ENCODE results near the gene RASGEF1B. TPM values are rescaled to one million over a fixed set of nuclear protein-coding genes. Genes with fewer than 3 reads are reported as not detected.

Gene RASGEF1B
- total RNA-seq, 2 experiments from 2014 or later: 69.4 to 73.1 TPM

GRCh38 chr4:81459228-81459627 lies 12.5 kb downstream of the RASGEF1B start:
- intact Hi-C loops (cut with DNase I, micrococcal nuclease): no loop called here
- H3K27me3 ChIP-seq (ENCODE audit: control insufficient read depth in 1 of 2, insufficient read depth in 2 of 2, low read length in 2 of 2): no peaks in the 10 kb centered on the region
- H3K4me3 ChIP-seq (ENCODE audit: low read length): no peak overlapping the region
- H3K36me3 ChIP-seq (ENCODE audit: insufficient read depth, low read length): peaks cover 33% of the 10 kb centered on the region
- ATAC-seq (ENCODE audit: poor library complexity) (no peak), DNase-seq (no peak)
- Mint-ChIP-seq H3K27ac (no peak overlapping the region), H3K4me1 (ENCODE audit: low read depth) (peaks cover 55% of the 10 kb centered on the region), H3K27me3 (no peaks in the 10 kb centered on the region), H3K36me3 (ENCODE audit: low read depth) (peaks cover 56% of the 10 kb centered on the region), H3K4me3 (no peak overlapping the region), H3K9me3 (no peaks in the 10 kb centered on the region)
- TF ChIP-seq CTCF (IDR thresholded peaks at IDR 0.05): no peak
- CTCF ChIA-PET: interaction anchor here (1.1 kb wide), 1 partner anchor 8 kb away, joined by 3 read pairs; no protein-coding TSS in a partner anchor
- H3K4me1 ChIP-seq (ENCODE audit: insufficient read depth, low read length): no peaks in the 10 kb centered on the region
- H3K9me3 ChIP-seq (ENCODE audit: control insufficient read depth in 1 of 2, insufficient read depth in 1 of 2, low read length in 2 of 2): no peaks in the 10 kb centered on the region
- H3K27ac ChIP-seq (ENCODE audit: low read depth in 1 of 2, low read length in 2 of 2): no peak overlapping the region
- POLR2A ChIA-PET: no interaction called here

GRCh38 chr4:81457921-81458520 lies 13.7 kb downstream of the RASGEF1B start:
- peaks cover 42% of the 10 kb centered on the region for H3K36me3 ChIP-seq (ENCODE audit: insufficient read depth, low read length)
- Mint-ChIP-seq H3K27me3 (no peaks in the 10 kb centered on the region), H3K4me3 (no peak overlapping the region), H3K36me3 (ENCODE audit: low read depth) (peaks cover 68% of the 10 kb centered on the region), H3K27ac (no peak overlapping the region), H3K4me1 (ENCODE audit: low read depth) (peaks cover 45% of the 10 kb centered on the region), H3K9me3 (no peaks in the 10 kb centered on the region)
- no peaks in the 10 kb centered on the region for H3K4me1 ChIP-seq (ENCODE audit: insufficient read depth, low read length)
- H3K9me3 ChIP-seq (ENCODE audit: control insufficient read depth in 1 of 2, insufficient read depth in 1 of 2, low read length in 2 of 2): no peaks in the 10 kb centered on the region
- intact Hi-C loops (cut with DNase I, micrococcal nuclease): no loop called here
- no peak for TF ChIP-seq CTCF (IDR thresholded peaks at IDR 0.05)
- H3K27me3 ChIP-seq (ENCODE audit: control insufficient read depth in 1 of 2, insufficient read depth in 2 of 2, low read length in 2 of 2): no peaks in the 10 kb centered on the region
- DNase-seq: no peak
- ATAC-seq (ENCODE audit: poor library complexity): no peak
- no peak overlapping the region for H3K4me3 ChIP-seq (ENCODE audit: low read length)
- H3K27ac ChIP-seq (ENCODE audit: low read depth in 1 of 2, low read length in 2 of 2): no peak overlapping the region
- POLR2A ChIA-PET: no interaction called here
- CTCF ChIA-PET: interaction anchor here (1.0 kb wide), 1 partner anchor 9 kb away, joined by 3 read pairs; no protein-coding TSS in a partner anchor

GRCh38 chr4:81457345-81457744 lies 14.4 kb downstream of the RASGEF1B start:
- Mint-ChIP-seq H3K9me3 (no peaks in the 10 kb centered on the region), H3K27ac (no peak overlapping the region), H3K4me3 (no peak overlapping the region), H3K27me3 (no peaks in the 10 kb centered on the region), H3K36me3 (ENCODE audit: low read depth) (peaks cover 74% of the 10 kb centered on the region), H3K4me1 (ENCODE audit: low read depth) (peaks cover 40% of the 10 kb centered on the region)
- H3K27ac ChIP-seq (ENCODE audit: low read depth in 1 of 2, low read length in 2 of 2): no peak overlapping the region
- ATAC-seq (ENCODE audit: poor library complexity) (no peak), DNase-seq (no peak)
- H3K27me3 ChIP-seq (ENCODE audit: control insufficient read depth in 1 of 2, insufficient read depth in 2 of 2, low read length in 2 of 2): no peaks in the 10 kb centered on the region
- H3K36me3 ChIP-seq (ENCODE audit: insufficient read depth, low read length): peaks cover 42% of the 10 kb centered on the region
- POLR2A ChIA-PET: no interaction called here
- intact Hi-C loops (cut with DNase I, micrococcal nuclease): no loop called here
- H3K4me1 ChIP-seq (ENCODE audit: insufficient read depth, low read length): no peaks in the 10 kb centered on the region
- H3K4me3 ChIP-seq (ENCODE audit: low read length): no peak overlapping the region
- no peaks in the 10 kb centered on the region for H3K9me3 ChIP-seq (ENCODE audit: control insufficient read depth in 1 of 2, insufficient read depth in 1 of 2, low read length in 2 of 2)
- TF ChIP-seq CTCF (IDR thresholded peaks at IDR 0.05): no peak
- CTCF ChIA-PET: no interaction called here
